Ovary (tissue), 9 donors: ENCODE measurements around the gene CSMD2. TPM values are rescaled to one million over a fixed set of nuclear protein-coding genes. Genes with fewer than 3 reads are reported as not detected.

Experiments
- DNase-seq, 5 donors: peaks; one replicate each; pipeline ENCODE4 v3.0.0-alpha.2; 2019 to 2020
- H3K27ac ChIP-seq, 2 donors: fragments of 200-600 bp; one replicate each; pipeline versions ENCODE4 v1.5.1 to v1.8.0; 2019 to 2022
- H3K27me3 ChIP-seq: fragments of 200-600 bp; one replicate; pipeline ENCODE4 v1.8.0; 2022
- H3K36me3 ChIP-seq: fragments of 200-600 bp; sonication (generic); one replicate; pipeline ENCODE4 v1.5.1; 2019
- H3K4me1 ChIP-seq: one replicate; pipeline ENCODE4 v1.8.1; 2013; ENCODE audit warnings: mild to moderate bottlenecking, moderate library complexity; ENCODE audit not compliant: insufficient read depth
- H3K4me3 ChIP-seq: fragments of 200-600 bp; sonication (generic); one replicate; pipeline ENCODE4 v1.5.1; 2017
- H3K9me3 ChIP-seq, 2 donors: fragments of 200-600 bp in 1 of 2; sonication (generic) in 1 of 2; one replicate each; pipeline versions ENCODE4 v1.5.1 to v1.8.1; 2013 to 2019; ENCODE audit warnings: mild to moderate bottlenecking in 1 of 2, moderate library complexity in 1 of 2
- EP300 ChIP-seq: sonication (generic); formaldehyde crosslinking; IDR thresholded peaks from one replicate; pipeline ENCODE4 v1.6.1; 2017; ENCODE audit warnings: antibody characterized with exemption
- POLR2A ChIP-seq: fragments of 450-650 bp; IDR thresholded peaks from one replicate; pipeline ENCODE4 v1.6.1; 2017; ENCODE audit warnings: antibody characterized with exemption, mild to moderate bottlenecking, moderate library complexity
- WGBS, 3 donors: extraction: QIAGEN DNeasy Blood & Tissue Kit in 1 of 3; methylation state at CpG; one replicate each; pipeline versions ENCODE4 v1.1.5 to v1.1.7; 2013 to 2017; 5-methylcytosine and 5-hydroxymethylcytosine counted together
- intact Hi-C, 4 donors: fragments of 100-400 bp; cut with DNase I; formaldehyde crosslinking; loops; one replicate each; pipeline versions ENCODE4 v1.11.0 to v1.15.1; 2022 to 2023
- polyA plus RNA-seq, 2 donors: library from polyadenylated mRNA; stranded (reverse); fragments of 200-250 nt in 1 of 2; fragments of 350-450 nt in 1 of 2; fragmentation: Illumina TruSeq in 1 of 2; extraction: RNeasy Lipid Tissue Mini Kit (QIAGEN cat#74804) in 1 of 2; gene quantifications; one replicate each; pipeline ENCODE4 v1.2.3, GENCODE V29; 2013 to 2014
- total RNA-seq, 7 donors: library from RNA; depleted of rRNA in 2 of 7; stranded (reverse); fragments of >200 nt in 2 of 7; fragmentation: NEBNext Ultra II Directional in 3 of 7; extraction: Animal tissue kit (Norgen Biotek cat#: 25700) in 3 of 7; gene quantifications; one replicate each; pipeline versions ENCODE4 v1.1.0 to v1.2.4, GENCODE V29; 2016 to 2023
- TF ChIP-seq, protein P1 (sequence below), 3 donors: fragments of 450-650 bp in 2 of 3; fragments of 200-600 bp in 1 of 3; IDR thresholded peaks; one replicate each; pipeline versions ENCODE4 v1.5.1 to v1.8.0; 2016 to 2022; ENCODE audit warnings: antibody characterized with exemption in 3 of 3, mild to moderate bottlenecking in 1 of 3
- donor health status: DM: no; HTN: no; CAD: no; lungs with moderate emphysema.
- donor health status: DM: no; HTN: no; CAD: no.
- donor health status: Bipolar disorder and iron deficiency.
- donor health status: DM: yes; HTN: yes; CAD: no.
- donor health status: DM: no; HTN: no; CAD: no.
- donor health status: DM: yes; HTN: yes; CAD: no.

CSMD2 gene
- total and polyA plus RNA-seq, 9 donors = 0.04 to 1.6 (median 0.18) TPM; not detected in 3

DNA sequence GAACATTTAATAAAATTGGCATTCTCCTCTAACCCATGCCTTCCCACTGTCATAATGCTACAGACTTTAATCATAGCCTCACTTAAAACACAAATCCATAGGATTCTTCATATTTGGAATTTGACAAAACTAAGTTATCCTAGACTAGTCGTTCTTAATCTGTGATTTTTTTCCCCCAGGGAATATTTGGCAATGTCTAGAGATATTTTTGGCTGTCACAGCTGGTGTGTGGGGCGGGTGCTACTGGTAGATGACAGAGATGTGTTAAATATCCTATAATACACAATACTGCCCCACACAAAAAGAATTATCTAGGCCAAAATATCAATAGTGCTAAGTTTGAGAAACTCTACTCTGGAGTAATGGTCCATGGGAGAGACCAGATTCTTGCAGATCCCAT lies 396.9 kb downstream of the CSMD2 start:
- Histone ChIP-seq H3K4me3 (no peak overlapping the region), H3K27me3 (no peaks in the 10 kb centered on the region), H3K4me1 (no peaks in the 10 kb centered on the region), H3K9me3 (no peaks in the 10 kb centered on the region), H3K27ac (no peak overlapping the region), H3K36me3 (no peaks in the 10 kb centered on the region)
- intact Hi-C loops = no loop called here
- 33 to 51% (median 34%) methylated on average over 2 of the region's 2 CpGs for WGBS, 3 donors
- no peak for DNase-seq
- TF ChIP-seq EP300 = no peak

DNA sequence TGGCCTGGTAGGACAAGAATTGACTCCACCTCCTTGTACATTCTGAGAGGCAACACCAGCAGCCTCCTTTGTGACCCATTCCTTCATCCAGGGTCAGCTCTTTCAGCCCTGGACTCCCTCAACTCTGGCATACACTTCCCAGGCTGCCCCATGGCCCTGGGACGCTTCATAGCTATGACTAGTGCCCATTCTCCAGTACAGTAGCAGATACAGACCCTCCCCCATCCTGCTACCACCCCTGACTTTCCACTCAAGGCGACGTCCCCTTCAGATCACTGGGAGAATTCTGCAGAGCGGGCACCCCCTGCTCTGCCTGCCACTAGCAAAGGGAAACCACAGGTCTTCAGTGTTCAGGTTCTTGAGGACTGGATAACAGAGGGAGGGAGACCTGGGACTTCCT lies 400.9 kb downstream of the CSMD2 start:
- Histone ChIP-seq H3K27me3 (no peaks in the 10 kb centered on the region), H3K4me1 (no peaks in the 10 kb centered on the region), H3K36me3 (no peaks in the 10 kb centered on the region), H3K4me3 (no peak overlapping the region), H3K9me3 (no peaks in the 10 kb centered on the region), H3K27ac (no peak overlapping the region)
- TF ChIP-seq, protein P1, sequence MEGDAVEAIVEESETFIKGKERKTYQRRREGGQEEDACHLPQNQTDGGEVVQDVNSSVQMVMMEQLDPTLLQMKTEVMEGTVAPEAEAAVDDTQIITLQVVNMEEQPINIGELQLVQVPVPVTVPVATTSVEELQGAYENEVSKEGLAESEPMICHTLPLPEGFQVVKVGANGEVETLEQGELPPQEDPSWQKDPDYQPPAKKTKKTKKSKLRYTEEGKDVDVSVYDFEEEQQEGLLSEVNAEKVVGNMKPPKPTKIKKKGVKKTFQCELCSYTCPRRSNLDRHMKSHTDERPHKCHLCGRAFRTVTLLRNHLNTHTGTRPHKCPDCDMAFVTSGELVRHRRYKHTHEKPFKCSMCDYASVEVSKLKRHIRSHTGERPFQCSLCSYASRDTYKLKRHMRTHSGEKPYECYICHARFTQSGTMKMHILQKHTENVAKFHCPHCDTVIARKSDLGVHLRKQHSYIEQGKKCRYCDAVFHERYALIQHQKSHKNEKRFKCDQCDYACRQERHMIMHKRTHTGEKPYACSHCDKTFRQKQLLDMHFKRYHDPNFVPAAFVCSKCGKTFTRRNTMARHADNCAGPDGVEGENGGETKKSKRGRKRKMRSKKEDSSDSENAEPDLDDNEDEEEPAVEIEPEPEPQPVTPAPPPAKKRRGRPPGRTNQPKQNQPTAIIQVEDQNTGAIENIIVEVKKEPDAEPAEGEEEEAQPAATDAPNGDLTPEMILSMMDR (IDR thresholded peaks at IDR 0.05) = no peak
- TF ChIP-seq POLR2A = no peak
- TF ChIP-seq EP300 = no peak
- intact Hi-C loops = no loop called here
- no peak for DNase-seq
- WGBS, 3 donors = 66 to 87% (median 71%) methylated on average over 4 of the region's 4 CpGs

DNA sequence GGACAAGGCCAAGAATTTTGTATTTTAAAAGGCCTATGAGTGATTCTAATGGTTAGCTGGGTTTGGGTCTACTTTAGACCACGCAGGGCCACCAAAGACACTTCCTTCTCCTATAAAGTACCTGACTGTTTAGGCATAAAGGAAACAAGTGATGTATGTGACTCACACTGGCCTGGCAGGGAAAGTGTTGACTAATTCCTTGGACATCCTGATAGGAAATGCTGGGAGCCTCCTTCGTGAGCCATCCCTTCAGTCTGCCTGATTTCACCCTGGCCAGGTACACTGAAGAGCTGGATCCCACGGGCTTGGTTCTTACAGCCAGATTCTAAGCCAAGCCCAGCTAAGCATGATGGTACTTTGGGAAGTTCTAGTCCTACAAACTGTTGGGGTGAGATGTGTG lies 401.6 kb downstream of the CSMD2 start:
- H3K36me3 ChIP-seq = no peaks in the 10 kb centered on the region
- intact Hi-C loops = no loop called here
- no peaks in the 10 kb centered on the region for H3K27me3 ChIP-seq
- no peak overlapping the region for H3K4me3 ChIP-seq
- DNase-seq = no peak
- TF ChIP-seq, protein P1 (IDR thresholded peaks at IDR 0.05) = no peak
- TF ChIP-seq POLR2A = no peak
- TF ChIP-seq EP300 = no peak
- 56 to 70% (median 63%) methylated on average over 3 of the region's 3 CpGs for WGBS, 3 donors
- no peak overlapping the region for H3K27ac ChIP-seq
- no peaks in the 10 kb centered on the region for H3K4me1 ChIP-seq
- H3K9me3 ChIP-seq = no peaks in the 10 kb centered on the region

DNA sequence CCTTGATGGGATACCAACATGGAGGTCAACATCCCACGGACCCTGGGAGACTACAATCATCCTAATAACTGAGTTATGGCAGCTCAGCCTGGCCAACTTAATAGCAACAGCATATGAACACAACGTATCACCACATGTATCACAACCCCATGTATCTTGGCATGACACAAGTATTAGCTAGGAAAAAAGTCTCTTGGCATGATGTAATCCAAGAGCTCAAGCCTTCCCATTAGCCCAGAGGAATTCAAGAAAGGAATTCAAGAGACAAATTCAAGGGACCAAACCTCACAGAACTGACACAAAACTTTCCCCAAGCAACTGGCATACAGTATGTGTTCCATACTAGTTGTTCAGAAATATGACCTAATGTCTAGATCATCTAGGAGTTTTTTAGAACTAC lies 402.1 kb downstream of the CSMD2 start:
- intact Hi-C loops = no loop called here
- TF ChIP-seq EP300 (no peak), POLR2A (no peak)
- TF ChIP-seq, protein P1 (IDR thresholded peaks at IDR 0.05) = no peak

DNA sequence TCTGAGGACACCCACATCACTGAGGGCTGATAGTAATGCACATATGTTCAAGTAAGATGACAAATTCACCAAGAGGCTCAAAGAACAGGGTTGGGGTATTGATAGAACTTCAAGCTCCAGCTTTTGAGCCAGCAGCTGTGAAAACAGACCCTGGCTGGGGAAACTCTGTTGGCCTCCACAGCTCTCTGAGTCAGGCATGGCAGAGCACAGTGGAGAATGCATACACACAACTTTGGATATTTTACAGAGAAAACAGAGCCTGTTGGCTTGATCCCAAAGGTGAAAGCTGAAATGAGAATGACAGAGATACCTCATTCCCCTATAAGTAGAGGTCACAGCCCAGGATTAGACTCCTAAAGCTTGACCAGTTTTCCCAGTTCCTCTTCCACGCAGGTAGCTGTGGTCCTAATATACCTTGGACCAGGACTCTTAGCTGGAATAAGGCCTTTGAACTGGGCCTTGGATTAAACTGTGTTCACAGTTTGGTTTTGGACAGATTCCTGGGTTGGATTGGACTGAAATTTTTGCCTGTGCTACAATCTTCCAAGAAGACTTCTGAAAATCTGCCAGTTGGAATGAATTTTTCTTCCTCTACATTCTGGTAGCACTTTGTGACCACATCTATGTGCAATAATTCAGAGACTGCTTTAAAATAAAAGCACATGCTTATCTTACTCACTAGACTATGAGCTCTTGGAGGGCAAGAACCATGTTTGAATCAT lies 402.8 kb downstream of the CSMD2 start:
- Histone ChIP-seq H3K27ac (no peak overlapping the region), H3K27me3 (no peaks in the 10 kb centered on the region), H3K4me3 (no peak overlapping the region), H3K36me3 (no peaks in the 10 kb centered on the region), H3K9me3 (no peaks in the 10 kb centered on the region), H3K4me1 (no peaks in the 10 kb centered on the region)
- TF ChIP-seq POLR2A (no peak), EP300 (no peak)
- TF ChIP-seq, protein P1 (IDR thresholded peaks at IDR 0.05) = no peak
- DNase-seq = no peak
- intact Hi-C loops = no loop called here
- 55 to 81% (median 69%) methylated on average over 1 of the region's 1 CpG for WGBS, 3 donors

More for the DNA sequence above, 402.1 kb downstream of the CSMD2 start:
- Histone ChIP-seq H3K9me3 (no peaks in the 10 kb centered on the region), H3K4me1 (no peaks in the 10 kb centered on the region), H3K36me3 (no peaks in the 10 kb centered on the region), H3K4me3 (no peak overlapping the region), H3K27me3 (no peaks in the 10 kb centered on the region), H3K27ac (no peak overlapping the region)
- 45 to 54% (median 51%) methylated on average over 2 of the region's 2 CpGs for WGBS, 3 donors
- no peak for DNase-seq
